ENCODE data around the gene CCDC92B. TPM values are rescaled to one million over a fixed set of nuclear protein-coding genes. Genes with fewer than 3 reads are reported as not detected.

Gene CCDC92B
- total and polyA plus RNA-seq, 10 of the 15 experiments (the other 5 are each of a cell fraction or from before 2014, with no cell fraction given) = not detected

- TF ChIP-seq USF1 (IDR thresholded peaks at IDR 0.05; ENCODE audit: borderline replicate concordance, extremely low read length, insufficient read depth, low read depth, low read length) (no peak), CUX1 (IDR thresholded peaks at IDR 0.05; ENCODE audit: insufficient replicate concordance, low read depth, low read length) (no peak), TARDBP (IDR thresholded peaks at IDR 0.05; ENCODE audit: borderline replicate concordance) (no peak), MYC (IDR thresholded peaks at IDR 0.05; ENCODE audit: insufficient read depth, insufficient read length, insufficient replicate concordance, low read length, severe bottlenecking) (no peak), YBX1 (IDR thresholded peaks at IDR 0.05) (no peak), HDGF (IDR thresholded peaks at IDR 0.05) (no peak), CTCF (IDR thresholded peaks at IDR 0.05 in 2 of 3, conservative IDR thresholded peaks at IDR 0.05 in 1 of 3; ENCODE audit: control insufficient read depth in 2 of 3, extremely low read depth in 1 of 3, insufficient read depth in 1 of 3, low read depth in 3 of 3, low read length in 3 of 3) (no peak)
Measured at GRCh38 chr17:2775206-2775605, 25.8 kb upstream of the CCDC92B start (continued).

Measured in GM12878 (cell line).